GM23248 (cell line): Measurements from ENCODE around the gene POLR1E.

ENCODE experiments used
- EZH2 ChIP-seq: fragments of 200-600 bp; sonication (generic); IDR thresholded peaks from 2 replicates; pipeline ENCODE4 v1.6.1; 2018; ENCODE audit warnings: antibody characterized with exemption, mild to moderate bottlenecking; ENCODE audit not compliant: insufficient read depth, poor library complexity, severe bottlenecking
- EZH2phosphoT487 ChIP-seq: fragments of 200-600 bp; sonication (generic); IDR thresholded peaks from 2 replicates; pipeline ENCODE4 v1.6.1; 2018; ENCODE audit warnings: antibody characterized with exemption, moderate library complexity, mild to moderate bottlenecking, low read depth; ENCODE audit not compliant: insufficient read depth

GRCh38 chr9:37517923-37518322 is 32.2 kb downstream of the POLR1E start:
- TF ChIP-seq EZH2phosphoT487 (no peak), EZH2 (no peak)
